ENCODE data around the gene ZFP37. TPM values are rescaled to one million over a fixed set of nuclear protein-coding genes. Genes with fewer than 3 reads are reported as not detected.

The ZFP37 gene
- polyA plus RNA-seq, 2 donors = 0.35 to 0.81 TPM

Other genes starting within 250 kb of the ZFP37 start
- 1 to 10 TPM; 1.0 to 1.6 TPM for gene SLC46A2, start 165.8 kb downstream of the ZFP37 start, polyA plus RNA-seq
- gene ZNF883, start 44.5 kb downstream of the ZFP37 start, polyA plus RNA-seq = 1 to 10 TPM in 1 of 2 donors, under 1 TPM in 1; 0.92 to 1.5 TPM
- 1 to 10 TPM; 4.9 to 7.4 TPM for gene SLC31A2, start 94.3 kb upstream of the ZFP37 start, polyA plus RNA-seq
- gene FKBP15, start 164.6 kb upstream of the ZFP37 start, polyA plus RNA-seq = 10 to 100 TPM; 10.5 to 11.6 TPM
- 10 to 100 TPM in 1 of 2 donors, 1 to 10 TPM in 1; 5.4 to 10.4 TPM for gene SLC31A1, start 164.8 kb upstream of the ZFP37 start, polyA plus RNA-seq
- gene CDC26, start 218.8 kb upstream of the ZFP37 start, polyA plus RNA-seq = 10 to 100 TPM; 13.5 to 27.9 TPM
- 10 to 100 TPM in 1 of 2 donors, 1 to 10 TPM in 1; 5.1 to 11.3 TPM for gene PRPF4, start 218.9 kb upstream of the ZFP37 start, polyA plus RNA-seq
- gene RNF183, start 246.7 kb upstream of the ZFP37 start, polyA plus RNA-seq = 1 to 10 TPM; 2.3 to 3.6 TPM

Data from esophagus (tissue), 2 donors.